Duodenal mucosa (tissue), 2 donors: ENCODE results near the gene CHKA.

Experiments
- H3K27ac ChIP-seq: one replicate; pipeline ENCODE4 v1.7.0; 2013; ENCODE audit warnings: low read depth, low read length
- H3K27me3 ChIP-seq, 2 donors: one replicate each; pipeline ENCODE4 v1.7.0; 2013; ENCODE audit warnings: low read length in 2 of 2, control low read depth in 1 of 2; ENCODE audit not compliant: insufficient read depth in 2 of 2, control insufficient read depth in 1 of 2
- H3K36me3 ChIP-seq, 2 donors: one replicate each; pipeline ENCODE4 v1.7.0; 2013; ENCODE audit warnings: low read length in 2 of 2, control low read depth in 1 of 2; ENCODE audit not compliant: insufficient read depth in 2 of 2, control insufficient read depth in 1 of 2
- H3K4me1 ChIP-seq, 2 donors: one replicate each; pipeline ENCODE4 v1.7.0; 2013; ENCODE audit warnings: low read length in 2 of 2, control low read depth in 1 of 2; ENCODE audit not compliant: insufficient read depth in 2 of 2, control insufficient read depth in 1 of 2
- H3K4me3 ChIP-seq, 2 donors: one replicate each; pipeline ENCODE4 v1.7.0; 2013; ENCODE audit warnings: low read length in 2 of 2, low read depth in 1 of 2
- H3K9ac ChIP-seq, 2 donors: one replicate each; pipeline ENCODE4 v1.7.0; 2013; ENCODE audit warnings: low read length in 2 of 2, low read depth in 1 of 2
- H3K9me3 ChIP-seq, 2 donors: one replicate each; pipeline ENCODE4 v1.7.0; 2013; ENCODE audit warnings: low read length in 2 of 2, control low read depth in 1 of 2; ENCODE audit not compliant: control insufficient read depth in 1 of 2

The CHKA gene

DNA sequence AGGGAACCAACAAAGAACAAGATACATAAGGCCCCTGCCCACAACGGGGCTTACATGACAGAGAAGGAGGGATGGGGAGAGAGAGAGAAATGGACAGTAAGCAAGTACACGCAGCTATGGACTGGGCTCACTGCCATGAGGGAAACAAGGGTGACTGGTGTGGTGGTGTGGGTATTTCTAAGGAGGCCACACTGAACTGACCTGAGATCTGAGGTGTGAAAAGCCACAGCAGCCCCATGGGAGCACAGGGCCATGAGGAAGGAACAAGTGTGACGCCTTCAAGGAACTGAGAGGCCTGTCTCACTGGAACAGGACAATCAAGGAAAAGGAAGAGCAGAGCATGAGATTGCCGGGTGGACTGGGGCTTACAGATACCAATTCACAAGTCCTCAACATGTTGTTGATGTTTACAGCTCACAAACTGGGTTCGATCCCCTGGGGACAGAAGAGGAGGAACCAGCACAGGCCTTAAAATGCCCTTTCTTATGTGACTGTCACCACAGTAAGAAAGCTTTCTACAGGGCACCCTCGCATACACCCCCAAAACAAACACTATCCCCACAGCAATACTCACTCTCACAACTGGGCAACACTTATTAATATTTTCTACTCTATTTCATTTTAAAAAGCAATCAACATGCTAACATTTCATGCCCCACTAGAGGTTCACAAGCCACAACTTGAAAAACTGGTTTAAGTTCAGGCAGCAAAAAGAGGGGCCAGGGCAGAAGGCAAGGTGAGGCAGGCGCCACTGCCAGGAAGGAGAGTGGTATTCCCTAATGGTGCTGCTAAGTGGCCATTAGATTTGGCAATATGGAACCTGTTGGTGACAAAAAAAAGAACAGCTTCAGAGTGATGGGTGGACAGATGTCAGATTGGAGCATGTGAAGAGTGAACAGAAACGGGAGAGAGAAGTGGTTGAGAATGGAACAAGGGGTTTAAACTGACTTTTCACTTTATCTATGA is 43.3 kb downstream of the CHKA start:
- H3K4me3 ChIP-seq, result no peak overlapping the region
- H3K4me1 ChIP-seq, result peaks cover 0 to 3% of the 10 kb centered on the region in 2 donors
- peaks cover 9 to 52% of the 10 kb centered on the region in 2 donors for H3K36me3 ChIP-seq
- no peaks in the 10 kb centered on the region for H3K27me3 ChIP-seq
- H3K27ac ChIP-seq, result no peak overlapping the region
- H3K9ac ChIP-seq, result no peak overlapping the region
- H3K9me3 ChIP-seq, result no peaks in the 10 kb centered on the region

DNA sequence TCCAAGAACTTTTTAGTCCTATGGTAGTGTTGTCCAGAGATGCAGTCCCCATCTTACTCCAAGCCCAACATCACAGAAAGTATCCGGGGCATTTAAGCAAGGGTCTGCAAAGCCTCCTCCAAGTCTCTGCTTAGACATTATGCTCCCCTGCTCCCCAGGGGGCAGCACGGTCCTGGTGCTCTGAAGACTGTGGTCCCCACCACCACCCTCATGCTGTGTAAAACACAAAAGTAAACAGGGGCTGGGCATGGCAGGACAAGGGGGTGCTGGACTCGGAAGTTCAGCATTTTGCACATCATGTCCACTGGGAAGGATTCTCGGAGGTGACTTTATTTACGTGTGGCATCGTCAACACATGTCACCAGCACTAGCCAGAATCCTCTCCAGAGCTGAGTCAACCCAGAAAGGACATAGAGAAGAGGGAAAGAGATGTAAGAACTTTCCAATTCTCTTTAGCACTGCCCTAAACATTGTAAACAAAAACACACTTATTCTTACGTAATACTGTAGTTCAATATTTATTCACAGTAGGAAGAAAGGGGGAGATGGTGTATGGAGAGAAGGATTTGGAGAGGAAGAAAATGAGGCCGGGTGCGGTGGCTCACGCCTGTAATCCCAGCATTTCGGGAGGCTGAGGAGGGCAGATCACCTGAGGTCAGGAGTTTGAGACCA is 44.7 kb downstream of the CHKA start:
- Histone ChIP-seq H3K36me3 (peaks cover 15 to 53% of the 10 kb centered on the region in 2 donors), H3K4me1 (no peaks in the 10 kb centered on the region), H3K9me3 (no peaks in the 10 kb centered on the region), H3K27ac (no peak overlapping the region), H3K4me3 (no peak overlapping the region), H3K9ac (no peak overlapping the region), H3K27me3 (no peaks in the 10 kb centered on the region)

DNA sequence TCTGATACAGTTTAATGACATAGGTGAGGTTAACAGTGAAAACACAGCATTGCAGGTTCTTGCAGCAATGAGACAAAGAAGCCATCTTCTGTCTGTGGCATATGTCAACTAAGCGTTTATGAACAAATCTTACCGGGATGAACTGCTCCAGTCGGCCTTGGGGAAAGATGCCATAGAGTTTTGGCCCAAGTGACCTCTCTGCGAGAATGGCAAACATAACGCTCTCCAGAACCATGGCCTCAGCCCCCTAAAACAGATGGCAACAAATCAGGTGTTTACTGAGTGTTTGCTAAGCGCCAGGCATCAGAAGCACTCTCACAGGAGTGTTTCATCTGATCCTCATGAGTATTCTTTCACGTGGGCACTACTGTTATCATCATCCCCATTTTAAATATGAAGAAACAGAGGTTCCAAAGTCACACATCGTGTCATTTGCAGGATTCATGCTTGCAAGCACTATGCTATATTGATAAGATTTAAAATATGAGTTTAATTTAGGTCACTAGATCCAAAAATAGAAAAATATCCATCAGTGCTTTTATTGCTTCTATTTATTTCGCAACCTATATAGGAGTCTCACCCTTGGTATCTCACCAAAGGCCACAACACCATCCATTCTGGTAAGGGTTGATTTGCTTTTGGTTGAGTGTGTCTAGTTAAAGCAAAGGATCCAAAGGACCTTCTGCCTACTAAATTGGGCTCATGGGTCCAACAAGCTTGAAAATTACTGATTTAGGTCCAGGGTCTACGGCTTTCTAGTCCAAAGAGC is 46.4 kb downstream of the CHKA start:
- no peaks in the 10 kb centered on the region for H3K9me3 ChIP-seq
- H3K36me3 ChIP-seq, result peaks cover 27 to 54% of the 10 kb centered on the region in 2 donors
- no peaks in the 10 kb centered on the region for H3K27me3 ChIP-seq

DNA sequence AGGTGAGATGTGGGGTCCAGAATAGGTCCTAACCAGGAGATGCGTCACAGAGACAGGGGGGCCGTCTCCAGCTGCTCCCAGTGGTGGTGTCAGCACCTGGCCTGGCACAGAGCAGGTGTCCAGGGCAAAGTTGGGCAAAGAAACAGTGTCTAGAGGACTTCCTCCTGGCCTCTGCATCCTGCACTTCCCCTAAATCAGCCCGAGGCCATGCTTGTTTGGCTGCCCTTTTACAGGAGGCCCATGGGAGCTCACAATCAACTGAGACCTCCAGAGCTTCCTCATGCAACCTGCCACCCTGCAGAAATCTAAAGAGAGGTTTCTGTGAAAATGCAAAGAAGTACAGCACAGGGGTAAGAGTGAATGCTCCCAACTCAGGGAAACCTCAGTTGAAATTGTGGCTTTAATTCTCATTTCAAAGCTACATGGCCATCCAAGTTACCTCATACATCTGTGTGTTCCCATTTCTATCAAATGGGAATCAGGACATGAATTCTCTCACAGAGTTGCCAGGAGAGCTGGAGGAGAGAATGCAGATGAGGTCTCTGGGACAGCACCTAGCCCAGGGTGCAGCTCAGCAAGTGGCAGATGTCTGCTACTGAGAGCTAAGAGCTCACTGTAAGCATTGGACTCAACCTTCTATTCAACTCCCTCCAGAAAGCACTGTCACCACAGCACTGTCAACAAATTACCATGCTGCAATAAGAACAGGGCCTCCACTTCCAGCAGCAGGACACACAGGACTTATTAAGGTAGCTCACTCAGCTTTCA is 49.7 kb downstream of the CHKA start:
- no peaks in the 10 kb centered on the region for H3K4me1 ChIP-seq
- peaks cover 51 to 78% of the 10 kb centered on the region in 2 donors for H3K36me3 ChIP-seq
- no peak overlapping the region for H3K9ac ChIP-seq
- no peaks in the 10 kb centered on the region for H3K27me3 ChIP-seq
- no peaks in the 10 kb centered on the region for H3K9me3 ChIP-seq
- no peak overlapping the region for H3K27ac ChIP-seq
- H3K4me3 ChIP-seq, result no peak overlapping the region

More for the DNA sequence above, 46.4 kb downstream of the CHKA start:
- Histone ChIP-seq H3K4me1 (no peaks in the 10 kb centered on the region), H3K9ac (no peak overlapping the region), H3K27ac (no peak overlapping the region), H3K4me3 (no peak overlapping the region)

DNA sequence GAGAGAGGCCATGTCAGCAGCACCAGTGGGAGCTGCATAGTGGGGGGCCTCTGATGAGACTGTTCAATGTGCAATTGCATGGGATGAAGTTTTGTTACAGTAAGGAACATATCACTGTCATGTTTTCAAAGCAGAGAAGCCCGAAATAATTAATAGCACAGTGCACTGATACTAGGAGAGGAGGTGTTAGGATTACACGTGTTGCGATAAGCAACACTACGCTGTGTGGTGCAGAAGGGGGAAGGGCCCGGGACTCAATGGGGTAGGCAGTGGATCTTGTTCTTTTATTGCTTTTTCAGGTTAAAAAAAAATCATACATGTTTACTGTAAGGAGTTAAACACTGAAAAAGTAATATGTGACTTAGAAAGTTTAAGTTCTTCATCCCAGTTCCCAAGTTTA is 53.2 kb downstream of the CHKA start:
- Histone ChIP-seq H3K9ac (no peak overlapping the region), H3K4me3 (no peak overlapping the region), H3K27ac (no peak overlapping the region), H3K27me3 (no peaks in the 10 kb centered on the region), H3K4me1 (no peaks in the 10 kb centered on the region), H3K36me3 (peaks cover 58 to 82% of the 10 kb centered on the region in 2 donors), H3K9me3 (no peaks in the 10 kb centered on the region)

DNA sequence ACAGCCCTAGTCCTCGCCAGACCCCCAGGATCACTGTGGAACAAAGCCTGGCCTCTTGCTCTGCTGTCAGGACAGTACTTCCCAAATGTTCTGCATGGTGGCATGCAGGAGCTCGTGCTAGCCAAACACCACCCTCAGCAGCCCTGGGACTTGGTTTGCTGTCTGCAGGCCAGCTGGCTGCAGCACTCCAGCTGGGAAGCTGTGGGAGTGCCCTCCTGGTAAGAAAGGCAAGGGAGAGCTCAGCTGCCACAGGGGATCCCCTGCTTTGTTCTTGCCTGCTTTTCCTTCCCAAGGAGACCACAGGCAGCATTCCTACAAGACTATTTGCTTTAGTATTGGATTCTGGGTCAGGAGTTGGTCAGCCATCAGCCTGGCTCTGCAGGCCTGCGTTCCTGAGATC is 54.4 kb downstream of the CHKA start:
- Histone ChIP-seq H3K9ac (no peak overlapping the region), H3K27ac (no peak overlapping the region), H3K36me3 (peaks cover 67 to 89% of the 10 kb centered on the region in 2 donors)

DNA sequence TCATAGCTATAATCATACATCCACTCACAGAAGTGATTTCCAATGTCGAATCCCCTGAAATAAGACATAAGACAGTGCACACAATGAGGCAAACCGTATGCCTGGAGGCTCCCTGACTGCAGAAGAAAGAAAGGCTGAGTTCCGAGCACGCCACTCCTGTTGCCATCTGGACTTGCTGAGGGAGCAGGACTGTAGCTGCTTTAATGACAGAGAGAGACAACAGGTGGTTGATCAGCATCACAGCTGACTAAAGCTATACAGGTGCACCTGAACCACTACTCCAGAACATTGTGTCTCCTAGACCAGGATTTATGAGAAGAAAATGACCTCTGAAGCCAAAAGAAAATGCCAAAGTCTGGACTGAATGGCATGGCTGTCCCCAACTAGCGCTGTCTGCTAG is 55.3 kb downstream of the CHKA start:
- H3K9me3 ChIP-seq, result no peaks in the 10 kb centered on the region
- no peak overlapping the region for H3K9ac ChIP-seq
- H3K27me3 ChIP-seq, result no peaks in the 10 kb centered on the region
- no peaks in the 10 kb centered on the region for H3K4me1 ChIP-seq
- H3K4me3 ChIP-seq, result no peak overlapping the region
- peaks cover 65 to 88% of the 10 kb centered on the region in 2 donors for H3K36me3 ChIP-seq
- H3K27ac ChIP-seq, result no peak overlapping the region

More for the DNA sequence above, 54.4 kb downstream of the CHKA start:
- no peaks in the 10 kb centered on the region for H3K4me1 ChIP-seq
- H3K9me3 ChIP-seq, result no peaks in the 10 kb centered on the region
- no peaks in the 10 kb centered on the region for H3K27me3 ChIP-seq
- H3K4me3 ChIP-seq, result no peak overlapping the region

DNA sequence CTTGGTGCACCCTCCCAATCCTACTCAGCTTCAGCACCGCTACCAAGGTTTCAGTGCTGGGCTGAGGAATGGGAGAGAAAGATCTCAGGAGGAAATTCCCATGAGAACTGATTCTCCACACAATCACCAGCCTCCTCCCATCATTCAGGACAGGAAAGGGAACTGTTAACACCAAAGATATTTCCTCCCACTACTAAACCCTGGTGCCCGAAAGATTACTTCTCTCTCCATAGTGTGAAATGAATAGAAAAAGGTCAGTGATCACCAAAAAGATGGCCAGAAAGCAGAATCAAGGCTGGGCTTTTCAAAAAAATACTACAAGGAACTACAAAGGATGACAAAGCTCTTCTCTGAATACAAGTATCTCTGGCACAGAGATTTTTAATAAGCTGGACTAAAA is 56.3 kb downstream of the CHKA start:
- H3K36me3 ChIP-seq, result peaks cover 59 to 84% of the 10 kb centered on the region in 2 donors
- H3K4me3 ChIP-seq, result no peak overlapping the region
- H3K27me3 ChIP-seq, result no peaks in the 10 kb centered on the region
- H3K27ac ChIP-seq, result no peak overlapping the region
- H3K9me3 ChIP-seq, result no peaks in the 10 kb centered on the region
- H3K9ac ChIP-seq, result no peak overlapping the region
- H3K4me1 ChIP-seq, result no peaks in the 10 kb centered on the region

DNA sequence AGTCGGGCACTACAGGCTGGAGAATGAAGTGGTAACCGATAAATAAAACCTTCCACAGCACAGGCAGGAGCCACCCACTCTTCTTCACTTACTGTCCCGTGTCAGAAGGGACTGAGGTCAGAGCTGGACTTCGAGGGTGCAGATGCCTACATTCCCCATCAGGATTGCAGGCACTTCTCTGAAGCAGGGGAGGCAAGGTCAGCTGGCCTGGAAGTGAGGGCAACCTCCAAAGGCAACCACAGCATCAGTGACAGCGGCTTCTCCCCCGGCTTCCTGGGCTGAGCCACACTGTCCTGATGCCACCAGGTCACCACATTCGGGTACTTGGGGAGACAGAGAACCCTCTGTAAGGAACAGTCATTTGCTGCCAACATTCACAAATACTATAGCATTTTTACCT is 59.7 kb downstream of the CHKA start:
- no peaks in the 10 kb centered on the region for H3K27me3 ChIP-seq
- H3K27ac ChIP-seq, result no peak overlapping the region
- peaks cover 35 to 66% of the 10 kb centered on the region in 2 donors for H3K36me3 ChIP-seq
- no peak overlapping the region for H3K9ac ChIP-seq
- no peaks in the 10 kb centered on the region for H3K9me3 ChIP-seq
- no peaks in the 10 kb centered on the region for H3K4me1 ChIP-seq
- no peak overlapping the region for H3K4me3 ChIP-seq
